SJSA1 (cell line): ENCODE data around the gene CSF2RB. TPM values are rescaled to one million over a fixed set of nuclear protein-coding genes. Genes with fewer than 3 reads are reported as not detected.

ENCODE experiments used
- DNase-seq, 2 experiments: peaks; one replicate each; pipeline ENCODE4 v3.0.0-alpha.2; 2015 to 2020; ENCODE audit warnings: low spot score in 2 of 2, low read depth in 1 of 2
- H3K27ac ChIP-seq: fragments of 250-450 bp; sonication (Bioruptor Pico); 2 replicates; pipeline ENCODE4 v1.5.1; 2020; ENCODE audit warnings: mild to moderate bottlenecking, moderate library complexity
- H3K27me3 ChIP-seq: fragments of 250-450 bp; sonication (Bioruptor Pico); replicated peaks from 2 replicates; pipeline ENCODE4 v1.5.1; 2020; ENCODE audit warnings: mild to moderate bottlenecking, moderate library complexity
- H3K36me3 ChIP-seq: fragments of 250-450 bp; sonication (Bioruptor Pico); 2 replicates; pipeline ENCODE4 v1.5.1; 2020; ENCODE audit warnings: mild to moderate bottlenecking
- H3K4me1 ChIP-seq: fragments of 250-450 bp; sonication (Bioruptor Pico); replicated peaks from 2 replicates; pipeline ENCODE4 v1.6.1; 2021; ENCODE audit warnings: mild to moderate bottlenecking
- H3K4me3 ChIP-seq: fragments of 250-450 bp; sonication (Bioruptor Pico); 2 replicates; pipeline ENCODE4 v1.5.1; 2020; ENCODE audit warnings: mild to moderate bottlenecking
- H3K9me3 ChIP-seq: fragments of 250-450 bp; sonication (Bioruptor Pico); replicated peaks from 2 replicates; pipeline ENCODE4 v1.5.1; 2020; ENCODE audit warnings: mild to moderate bottlenecking
- total RNA-seq: library from RNA; depleted of rRNA; stranded (reverse); fragments of >200 nt; shearing (Covaris generic); gene quantifications from 2 replicates; pipeline ENCODE4 v1.2.3, GENCODE V29; 2014

Gene CSF2RB
- total RNA-seq, 1 experiment from 2014 or later = 0.03 TPM

DNA sequence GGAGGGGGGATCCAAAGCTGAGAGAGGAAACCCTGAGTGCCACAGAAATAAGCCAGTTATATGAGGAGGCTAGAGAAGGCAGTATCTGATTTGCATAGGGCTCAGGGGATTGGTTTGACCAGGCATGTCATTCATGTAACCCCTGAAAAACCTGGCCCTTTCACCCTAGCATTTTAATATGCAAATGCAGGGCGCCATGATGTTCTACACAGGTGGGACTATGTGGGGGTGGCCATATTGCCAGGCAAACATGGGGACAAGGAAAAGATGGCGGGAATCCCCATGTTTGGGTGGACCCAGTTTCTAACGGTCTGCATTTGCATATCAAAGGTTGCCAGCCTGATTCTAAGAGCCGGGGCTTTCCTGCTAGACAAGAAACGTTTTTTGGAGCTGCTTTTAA lies 27.2 kb downstream of the CSF2RB start:
- Histone ChIP-seq H3K36me3 (no peaks in the 10 kb centered on the region), H3K4me3 (no peak overlapping the region), H3K27ac (no peak overlapping the region), H3K9me3 (no peaks in the 10 kb centered on the region), H3K27me3 (peaks cover 26% of the 10 kb centered on the region), H3K4me1 (no peaks in the 10 kb centered on the region)
- no peak for DNase-seq

DNA sequence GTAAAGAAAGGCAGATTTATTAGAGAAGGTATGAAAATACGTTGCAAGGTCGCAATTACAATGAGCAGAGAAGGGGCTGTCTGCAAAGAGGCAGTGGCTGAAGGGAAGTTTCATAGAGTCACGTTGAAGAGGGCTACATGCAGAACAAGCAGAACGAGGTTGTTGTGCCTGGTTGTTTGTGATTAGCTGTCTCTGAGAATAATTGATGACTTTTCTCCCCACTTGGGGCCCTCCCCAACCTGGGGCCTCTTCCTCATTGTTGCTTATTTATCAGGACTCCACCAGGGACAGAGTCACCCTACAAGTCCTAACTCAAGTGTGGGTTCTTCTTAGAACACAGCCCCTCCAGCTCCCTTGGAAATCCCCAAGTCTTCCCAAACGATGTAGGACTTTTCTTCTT lies 29.1 kb downstream of the CSF2RB start:
- no peak overlapping the region for H3K4me3 ChIP-seq
- no peak for DNase-seq
- H3K9me3 ChIP-seq = no peaks in the 10 kb centered on the region
- H3K27ac ChIP-seq = no peak overlapping the region
- no peaks in the 10 kb centered on the region for H3K36me3 ChIP-seq
- H3K27me3 ChIP-seq = peaks cover 26% of the 10 kb centered on the region
- H3K4me1 ChIP-seq = no peaks in the 10 kb centered on the region

- no peak for DNase-seq
- Histone ChIP-seq H3K27ac (no peak overlapping the region), H3K4me1 (0 out of 2 replicates have a peak, but pooled peaks cover 3% of the 10 kb centered on the region), H3K4me3 (no peak overlapping the region), H3K9me3 (no peaks in the 10 kb centered on the region), H3K36me3 (no peaks in the 10 kb centered on the region), H3K27me3 (peaks cover 20% of the 10 kb centered on the region)
Measured at GRCh38 chr22:36946421-36947158, 33.2 kb downstream of the CSF2RB start.

GRCh38 chr22:36948273-36949225 lies 35.1 kb downstream of the CSF2RB start:
- Histone ChIP-seq H3K27me3 (peaks cover 15% of the 10 kb centered on the region), H3K27ac (no peak overlapping the region), H3K36me3 (no peaks in the 10 kb centered on the region), H3K4me1 (0 out of 2 replicates have a peak, but pooled peaks cover 3% of the 10 kb centered on the region), H3K4me3 (no peak overlapping the region), H3K9me3 (no peaks in the 10 kb centered on the region)
- DNase-seq = peak in 1 of 2 experiments; percentile 7

DNA sequence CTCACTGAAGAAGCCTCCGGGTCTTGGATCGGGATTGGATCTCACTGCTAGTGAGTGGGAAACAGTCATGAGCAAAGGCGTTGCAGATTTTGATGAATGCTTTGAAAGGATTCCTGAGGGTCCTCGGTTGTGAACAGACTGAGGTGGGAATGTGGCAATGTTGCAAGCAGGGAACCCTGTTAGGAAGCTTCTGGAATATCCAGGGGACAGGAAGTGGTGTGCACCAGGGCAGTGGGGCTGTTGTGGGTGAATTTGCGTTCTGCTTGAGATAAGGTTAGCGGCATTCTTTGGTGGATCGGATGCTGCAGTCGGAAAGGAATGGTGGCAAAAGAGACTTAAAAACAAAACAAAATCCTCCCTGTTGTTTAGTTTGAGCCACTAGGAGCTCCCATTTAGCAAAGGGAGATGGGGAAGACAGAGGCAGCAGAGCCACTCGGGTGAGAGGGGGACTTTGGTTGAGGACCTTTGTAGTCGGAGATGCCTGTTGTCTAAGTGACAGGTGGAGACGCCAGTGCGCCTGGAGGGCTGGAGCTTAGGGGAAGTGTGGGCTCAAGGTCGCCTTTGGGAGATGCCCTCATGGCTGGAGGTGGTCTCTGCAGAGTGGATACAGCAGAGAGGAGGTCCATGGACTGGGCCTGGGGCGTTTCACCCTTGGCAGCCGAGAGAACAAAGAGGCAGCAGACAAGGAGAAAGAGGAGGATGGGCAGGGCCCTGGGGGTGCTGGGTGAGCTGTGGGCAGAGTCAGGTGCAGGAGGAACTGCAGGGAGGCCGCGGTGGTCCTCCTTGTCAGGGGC lies 37.6 kb downstream of the CSF2RB start:
- 0 out of 2 replicates have a peak, but pooled peaks cover 3% of the 10 kb centered on the region for H3K4me1 ChIP-seq
- H3K27me3 ChIP-seq = peaks cover 7% of the 10 kb centered on the region; the same call in 1 of the 2 replicates
- DNase-seq = no peak
- no peaks in the 10 kb centered on the region for H3K36me3 ChIP-seq
- no peak overlapping the region for H3K4me3 ChIP-seq
- H3K9me3 ChIP-seq = no peaks in the 10 kb centered on the region
- no peak overlapping the region for H3K27ac ChIP-seq

DNA sequence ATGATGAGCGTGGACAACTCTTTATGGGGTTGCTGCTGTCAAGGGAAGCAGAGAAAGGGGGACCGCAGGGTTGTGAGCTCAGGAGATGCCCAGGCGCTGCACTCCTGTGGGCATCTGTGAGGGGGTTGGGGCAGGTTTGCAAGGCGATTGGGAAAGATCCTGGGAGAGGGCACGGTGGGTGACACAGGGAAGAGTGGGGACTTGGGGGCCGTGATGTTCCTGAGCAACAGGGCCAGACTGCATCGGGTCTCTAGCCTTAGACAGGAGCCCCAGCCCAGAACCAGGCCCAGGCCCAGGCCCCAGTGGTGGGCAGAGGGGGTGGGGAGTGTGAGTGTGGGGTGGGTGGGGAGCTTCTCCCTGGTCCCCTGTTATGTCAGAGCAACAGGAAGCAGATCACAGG lies 38.3 kb downstream of the CSF2RB start:
- Histone ChIP-seq H3K4me1 (0 out of 2 replicates have a peak, but pooled peaks cover 3% of the 10 kb centered on the region), H3K4me3 (no peak overlapping the region), H3K27me3 (peaks cover 7% of the 10 kb centered on the region; the same call in 1 of the 2 replicates), H3K9me3 (no peaks in the 10 kb centered on the region), H3K27ac (no peak overlapping the region), H3K36me3 (no peaks in the 10 kb centered on the region)
- no peak for DNase-seq

GRCh38 chr22:36953239-36954080 lies 40.0 kb downstream of the CSF2RB start:
- H3K27ac ChIP-seq = no peak overlapping the region
- H3K9me3 ChIP-seq = no peaks in the 10 kb centered on the region
- no peaks in the 10 kb centered on the region for H3K36me3 ChIP-seq
- DNase-seq = no peak
- 0 out of 2 replicates have a peak, but pooled peaks cover 1% of the 10 kb centered on the region for H3K4me1 ChIP-seq
- peaks cover 5% of the 10 kb centered on the region; the same call in 1 of the 2 replicates for H3K27me3 ChIP-seq
- H3K4me3 ChIP-seq = no peak overlapping the region

DNA sequence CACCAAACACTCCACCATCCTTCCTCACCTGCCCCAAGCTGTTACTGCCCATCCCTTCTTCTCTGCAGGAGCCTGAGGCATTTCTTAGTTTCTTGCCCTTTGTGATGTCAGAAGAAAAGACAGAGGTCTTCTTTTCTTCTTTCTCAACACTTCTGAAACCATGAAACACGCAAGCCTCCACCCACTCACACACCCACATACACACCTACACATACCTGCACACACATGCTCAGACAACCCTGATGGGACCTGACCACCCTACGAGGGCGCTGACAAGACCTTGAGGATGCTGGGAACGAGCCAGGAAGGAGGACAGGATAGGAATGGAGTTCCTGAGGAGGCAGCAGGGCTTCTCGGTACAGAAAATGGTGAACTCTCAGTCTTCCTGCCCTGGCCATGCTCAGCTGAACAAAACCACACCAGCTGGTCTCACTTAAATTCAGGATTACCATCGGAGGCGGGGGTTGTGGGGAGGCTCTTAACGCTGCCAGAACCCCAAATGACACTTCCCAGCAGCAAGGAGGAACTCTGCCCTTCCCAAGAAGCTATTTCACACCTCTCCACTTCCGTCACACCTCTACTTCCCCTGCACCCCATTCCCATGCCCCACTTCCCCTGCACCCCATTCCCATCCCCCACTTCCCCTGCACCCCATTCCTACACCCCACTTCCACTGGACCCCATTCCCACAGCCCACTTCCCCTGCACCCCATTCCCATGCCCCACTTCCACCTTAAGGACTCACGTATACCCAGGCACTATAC lies 41.0 kb downstream of the CSF2RB start:
- DNase-seq = no peak
- H3K27ac ChIP-seq = no peak overlapping the region
- H3K4me3 ChIP-seq = no peak overlapping the region
- no peaks in the 10 kb centered on the region for H3K36me3 ChIP-seq
- H3K4me1 ChIP-seq = no peaks in the 10 kb centered on the region
- no peaks in the 10 kb centered on the region for H3K9me3 ChIP-seq
- peaks cover 4% of the 10 kb centered on the region; the same call in 1 of the 2 replicates for H3K27me3 ChIP-seq

DNA sequence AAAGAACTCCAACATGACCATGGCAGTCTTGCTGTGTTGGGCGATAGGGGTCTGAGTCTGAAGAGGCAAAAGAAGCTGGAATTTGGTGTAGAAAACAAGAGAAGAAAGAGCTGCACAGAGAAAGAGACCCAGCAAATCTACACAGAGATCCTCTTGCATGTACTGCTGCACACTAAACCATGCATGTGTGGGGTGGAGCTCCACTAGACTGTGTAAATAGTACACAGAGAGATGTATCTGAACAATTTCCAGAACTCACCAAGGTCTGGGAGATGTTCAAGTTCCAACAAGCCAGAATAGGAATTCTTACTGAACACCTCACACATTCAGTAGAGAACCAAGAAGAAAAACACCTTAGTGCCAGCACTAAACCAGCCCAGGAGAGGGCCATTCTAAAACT lies 42.3 kb downstream of the CSF2RB start:
- H3K4me1 ChIP-seq = no peaks in the 10 kb centered on the region
- no peak overlapping the region for H3K27ac ChIP-seq

GRCh38 chr22:36958366-36958765 lies 44.9 kb downstream of the CSF2RB start:
- H3K4me1 ChIP-seq = peaks cover 5% of the 10 kb centered on the region; the same call in 1 of the 2 replicates
- no peaks in the 10 kb centered on the region for H3K36me3 ChIP-seq
- no peaks in the 10 kb centered on the region for H3K27me3 ChIP-seq
- no peak overlapping the region for H3K27ac ChIP-seq
- no peak for DNase-seq
- H3K4me3 ChIP-seq = no peak overlapping the region
- H3K9me3 ChIP-seq = no peaks in the 10 kb centered on the region

More for the DNA sequence above, 42.3 kb downstream of the CSF2RB start:
- Histone ChIP-seq H3K9me3 (no peaks in the 10 kb centered on the region), H3K4me3 (no peak overlapping the region), H3K36me3 (no peaks in the 10 kb centered on the region), H3K27me3 (no peaks in the 10 kb centered on the region)
- DNase-seq = no peak

- Histone ChIP-seq H3K36me3 (no peaks in the 10 kb centered on the region), H3K4me3 (no peak overlapping the region), H3K27ac (no peak overlapping the region), H3K4me1 (peaks cover 5% of the 10 kb centered on the region; the same call in 1 of the 2 replicates), H3K9me3 (no peaks in the 10 kb centered on the region), H3K27me3 (no peaks in the 10 kb centered on the region)
- no peak for DNase-seq
Measured at GRCh38 chr22:36961626-36962025, 48.2 kb downstream of the CSF2RB start.

DNA sequence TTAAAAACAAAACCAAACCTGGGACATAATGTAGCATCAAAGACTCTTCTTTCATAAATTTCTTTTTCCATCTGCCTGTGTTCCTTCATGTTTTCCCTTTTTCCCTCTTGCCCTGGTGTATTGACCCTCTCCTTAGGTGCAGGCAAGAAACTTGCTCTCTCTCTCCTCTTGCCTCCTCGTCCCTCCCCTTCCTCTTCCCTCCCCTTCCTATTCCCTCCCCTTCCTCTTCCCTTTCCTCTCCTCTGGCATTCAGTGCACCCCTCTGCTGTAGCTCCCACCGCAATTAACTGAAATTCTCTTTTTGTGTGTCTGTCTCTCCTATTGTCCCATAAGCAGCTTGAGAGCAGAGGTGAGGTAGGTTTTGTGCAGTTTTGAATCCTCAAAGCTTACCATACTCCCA lies 49.9 kb downstream of the CSF2RB start:
- Histone ChIP-seq H3K4me3 (no peak overlapping the region), H3K9me3 (no peaks in the 10 kb centered on the region), H3K4me1 (peaks cover 5% of the 10 kb centered on the region; the same call in 1 of the 2 replicates), H3K27ac (no peak overlapping the region), H3K27me3 (no peaks in the 10 kb centered on the region), H3K36me3 (no peaks in the 10 kb centered on the region)
- no peak for DNase-seq
